Limb (tissue), 2 donors: ENCODE measurements around the gene WDSUB1.

Experiments
- DNase-seq, 2 donors: peaks; one replicate each; pipeline ENCODE4 v3.0.0-alpha.2; 2016; ENCODE audit errors: extremely low spot score in 2 of 2

Gene WDSUB1

GRCh38 chr2:159266554-159266953, 19.9 kb downstream of the WDSUB1 start:
- DNase-seq: no peak

GRCh38 chr2:159265171-159265576, 21.3 kb downstream of the WDSUB1 start:
- no peak for DNase-seq

GRCh38 chr2:159262904-159263303, 23.6 kb downstream of the WDSUB1 start:
- no peak for DNase-seq

- no peak for DNase-seq
Measured at GRCh38 chr2:159262226-159262625, 24.3 kb downstream of the WDSUB1 start.

GRCh38 chr2:159256159-159256558, 30.3 kb downstream of the WDSUB1 start:
- no peak for DNase-seq

GRCh38 chr2:159252905-159253304, 33.6 kb downstream of the WDSUB1 start:
- DNase-seq: no peak

GRCh38 chr2:159251296-159252173, 35.0 kb downstream of the WDSUB1 start:
- no peak for DNase-seq

GRCh38 chr2:159249990-159250715, 36.4 kb downstream of the WDSUB1 start:
- DNase-seq: no peak

- no peak for DNase-seq
Measured at GRCh38 chr2:159246325-159246988, 40.0 kb downstream of the WDSUB1 start.

GRCh38 chr2:159243529-159243928, 43.0 kb downstream of the WDSUB1 start:
- DNase-seq: no peak

GRCh38 chr2:159234868-159235267, 51.6 kb downstream of the WDSUB1 start:
- DNase-seq: no peak

- no peak for DNase-seq
Measured at GRCh38 chr2:159232456-159233170, 53.9 kb downstream of the WDSUB1 start.

- DNase-seq: no peak
Measured at GRCh38 chr2:159230145-159230877, 56.2 kb downstream of the WDSUB1 start.

- DNase-seq: no peak
Measured at GRCh38 chr2:159229476-159230144, 56.9 kb downstream of the WDSUB1 start.

- DNase-seq: peak; percentile 51 to 52
Measured at GRCh38 chr2:159228081-159228581, 58.4 kb downstream of the WDSUB1 start.

GRCh38 chr2:159227467-159227866, 59.0 kb downstream of the WDSUB1 start:
- DNase-seq: no peak

GRCh38 chr2:159226608-159227385, 59.7 kb downstream of the WDSUB1 start:
- DNase-seq: no peak

- no peak for DNase-seq
Measured at GRCh38 chr2:159226059-159226461, 60.4 kb downstream of the WDSUB1 start.
